Measurements from ENCODE around the gene PIP4K2A.
A peak's percentile ranks its signal among the peaks of the same experiment; 100 is the strongest.

The PIP4K2A gene

DNA sequence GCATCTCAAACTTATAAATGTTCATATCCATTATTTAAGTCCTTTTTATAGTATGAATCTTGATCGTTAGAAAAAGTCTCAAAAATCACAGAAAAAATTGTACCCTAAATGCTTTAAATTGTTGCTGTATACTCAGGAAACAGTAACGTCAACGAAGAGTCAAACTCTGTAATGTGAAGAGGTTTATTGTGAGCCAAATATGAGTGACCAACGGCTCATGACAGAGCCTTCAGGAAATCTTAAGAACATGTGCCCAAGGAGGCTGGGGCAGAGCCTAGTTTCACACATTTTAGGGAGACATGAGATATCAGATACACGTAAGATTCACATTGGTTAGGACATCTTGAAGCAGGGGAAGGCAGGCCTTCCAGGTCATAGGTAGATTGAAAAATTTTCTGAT lies 86.1 kb downstream of the PIP4K2A start:
- no peak overlapping the region for H3K27ac ChIP-seq
- TF ChIP-seq ZFX (IDR thresholded peaks at IDR 0.05; ENCODE audit: borderline replicate concordance): no peak
- TF ChIP-seq, protein P1, sequence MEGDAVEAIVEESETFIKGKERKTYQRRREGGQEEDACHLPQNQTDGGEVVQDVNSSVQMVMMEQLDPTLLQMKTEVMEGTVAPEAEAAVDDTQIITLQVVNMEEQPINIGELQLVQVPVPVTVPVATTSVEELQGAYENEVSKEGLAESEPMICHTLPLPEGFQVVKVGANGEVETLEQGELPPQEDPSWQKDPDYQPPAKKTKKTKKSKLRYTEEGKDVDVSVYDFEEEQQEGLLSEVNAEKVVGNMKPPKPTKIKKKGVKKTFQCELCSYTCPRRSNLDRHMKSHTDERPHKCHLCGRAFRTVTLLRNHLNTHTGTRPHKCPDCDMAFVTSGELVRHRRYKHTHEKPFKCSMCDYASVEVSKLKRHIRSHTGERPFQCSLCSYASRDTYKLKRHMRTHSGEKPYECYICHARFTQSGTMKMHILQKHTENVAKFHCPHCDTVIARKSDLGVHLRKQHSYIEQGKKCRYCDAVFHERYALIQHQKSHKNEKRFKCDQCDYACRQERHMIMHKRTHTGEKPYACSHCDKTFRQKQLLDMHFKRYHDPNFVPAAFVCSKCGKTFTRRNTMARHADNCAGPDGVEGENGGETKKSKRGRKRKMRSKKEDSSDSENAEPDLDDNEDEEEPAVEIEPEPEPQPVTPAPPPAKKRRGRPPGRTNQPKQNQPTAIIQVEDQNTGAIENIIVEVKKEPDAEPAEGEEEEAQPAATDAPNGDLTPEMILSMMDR (IDR thresholded peaks at IDR 0.05): no peak

DNA sequence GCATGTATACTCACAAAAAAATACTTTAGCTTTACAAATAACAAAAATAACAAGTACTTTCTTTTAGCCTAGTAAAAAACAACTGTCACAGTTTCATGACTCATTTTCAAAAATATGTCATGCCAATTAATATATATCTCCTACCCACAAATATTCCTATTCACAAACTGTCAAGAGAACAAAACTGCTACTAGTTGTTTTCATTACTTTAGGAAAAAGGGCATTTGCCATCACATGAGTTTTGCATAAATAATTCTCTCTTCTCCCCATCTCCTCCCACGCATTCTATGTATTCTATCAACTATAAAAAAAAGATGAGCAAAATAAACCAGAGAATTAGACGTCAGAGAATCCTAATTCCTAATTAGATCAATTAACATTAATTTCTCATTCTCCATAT lies 87.6 kb downstream of the PIP4K2A start:
- H3K27ac ChIP-seq: no peak overlapping the region
- TF ChIP-seq, protein P1 (IDR thresholded peaks at IDR 0.05): no peak
- no peak for TF ChIP-seq ZFX (IDR thresholded peaks at IDR 0.05; ENCODE audit: borderline replicate concordance)

DNA sequence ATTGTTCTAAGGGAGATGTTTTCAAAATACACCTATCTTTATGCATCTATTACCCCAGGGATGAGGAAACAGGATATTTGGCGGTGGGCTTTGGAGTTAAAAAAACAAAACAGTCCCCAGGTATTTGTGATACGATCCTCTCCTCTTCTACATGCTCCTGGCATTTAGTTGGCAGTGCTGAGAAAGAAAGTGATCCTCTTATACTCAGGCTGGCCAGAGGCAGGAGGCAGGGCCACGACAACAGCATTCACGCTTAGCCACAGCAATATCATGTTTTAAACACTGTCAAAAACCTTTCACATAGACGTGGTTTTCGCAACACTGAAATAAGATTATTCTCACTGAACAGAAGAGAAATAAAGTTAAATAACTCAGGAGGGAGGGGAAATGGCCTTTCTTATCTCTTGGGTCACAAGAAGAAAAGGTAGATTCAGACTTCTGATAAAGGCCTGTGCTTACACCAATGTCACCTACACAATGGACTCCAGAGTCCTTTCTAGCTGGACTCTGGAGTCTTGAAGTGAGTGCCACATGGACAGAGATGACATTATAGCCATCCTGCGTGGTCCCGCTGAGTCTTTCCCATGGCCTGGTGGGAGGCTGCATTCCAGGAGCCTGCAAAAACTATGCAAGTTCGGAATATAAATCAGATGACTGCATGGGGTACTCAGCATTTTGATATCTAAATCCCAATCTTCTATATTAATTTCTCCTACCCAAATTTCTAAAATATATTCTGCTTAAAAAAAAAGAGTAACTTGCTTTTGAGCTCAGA lies 88.7 kb downstream of the PIP4K2A start:
- no peak for TF ChIP-seq ZFX (IDR thresholded peaks at IDR 0.05; ENCODE audit: borderline replicate concordance)
- TF ChIP-seq, protein P1 (IDR thresholded peaks at IDR 0.05): no peak
- H3K27ac ChIP-seq: no peak overlapping the region

DNA sequence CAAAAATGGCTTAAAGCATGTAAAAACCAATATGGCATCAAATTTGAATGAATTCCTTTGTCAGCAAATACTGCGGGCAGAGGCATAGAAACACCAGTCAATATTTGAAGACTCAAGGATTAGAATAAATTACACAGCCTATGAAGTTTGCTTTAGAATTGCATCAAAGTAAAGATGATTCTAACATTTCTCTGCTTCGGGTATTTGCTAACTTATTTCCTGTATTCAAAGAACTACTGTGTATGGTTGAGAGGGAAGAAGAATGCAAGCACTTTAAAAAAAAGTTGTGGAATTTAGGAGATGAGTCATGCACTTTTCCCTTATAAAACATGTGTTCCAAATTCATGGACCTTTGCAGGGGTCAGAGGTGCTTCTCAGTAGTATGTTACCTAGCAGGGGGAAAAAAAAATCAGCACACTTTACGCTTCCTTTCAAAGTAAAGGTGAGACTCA lies 90.1 kb downstream of the PIP4K2A start:
- no peak overlapping the region for H3K27ac ChIP-seq
- TF ChIP-seq, protein P1 (IDR thresholded peaks at IDR 0.05): no peak
- TF ChIP-seq ZFX (IDR thresholded peaks at IDR 0.05; ENCODE audit: borderline replicate concordance): no peak

DNA sequence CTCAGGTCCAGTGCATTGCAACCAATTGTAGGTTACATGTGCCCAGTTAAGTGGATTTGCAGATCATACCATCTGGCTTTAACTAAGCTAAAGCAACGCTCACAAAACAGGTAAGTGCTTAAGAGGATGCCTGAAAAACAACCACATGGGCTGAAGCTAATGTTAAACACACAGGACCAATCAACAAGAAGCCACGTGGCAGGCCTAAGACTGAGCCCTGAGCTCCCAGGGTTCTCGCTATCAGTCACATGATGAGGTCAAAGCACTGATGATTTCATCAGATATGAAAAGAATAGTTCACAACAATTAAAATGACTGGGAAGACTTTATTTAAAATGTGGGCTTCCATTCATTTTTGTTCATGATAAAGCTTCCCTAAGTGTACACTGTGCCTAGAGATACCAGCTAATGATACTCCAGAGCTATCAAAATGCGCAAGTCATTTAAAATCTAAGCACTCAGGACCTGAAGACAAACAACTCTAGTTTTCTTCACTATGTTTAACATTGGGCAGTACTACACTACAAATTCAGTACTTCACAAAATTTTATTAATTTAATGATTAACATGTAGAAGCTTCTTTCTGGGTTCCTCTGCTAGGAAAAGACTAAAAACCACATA lies 90.6 kb downstream of the PIP4K2A start:
- H3K27ac ChIP-seq: no peak overlapping the region
- TF ChIP-seq, protein P1 (IDR thresholded peaks at IDR 0.05): no peak
- TF ChIP-seq ZFX (IDR thresholded peaks at IDR 0.05; ENCODE audit: borderline replicate concordance): no peak

DNA sequence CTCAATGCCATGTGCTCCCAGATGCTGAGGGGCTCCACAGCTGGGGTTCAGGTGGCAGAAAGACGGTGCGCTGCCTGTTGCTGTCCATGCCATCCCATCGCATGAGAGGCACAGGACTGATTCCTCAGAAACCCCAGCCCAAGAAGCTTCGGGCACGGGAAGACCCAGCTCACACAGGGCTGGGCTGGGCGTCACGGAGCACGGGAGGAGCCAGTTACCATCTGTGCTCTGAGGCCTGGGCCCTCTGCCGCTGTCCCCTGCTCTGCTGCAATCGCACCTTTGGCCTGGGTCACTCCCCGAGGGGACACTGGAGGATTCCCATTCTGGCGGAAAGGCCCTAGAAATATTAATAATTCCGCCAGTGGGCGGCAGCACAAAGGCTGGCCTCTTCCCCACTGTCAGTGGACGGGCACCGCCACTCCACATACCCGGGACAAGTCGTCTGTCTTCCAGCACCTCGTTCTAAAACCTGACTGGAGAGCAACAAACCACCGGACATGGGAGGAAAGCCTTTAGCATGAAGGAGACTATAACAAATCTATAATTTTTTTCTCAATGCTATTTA lies 92.1 kb downstream of the PIP4K2A start:
- TF ChIP-seq, protein P1 (IDR thresholded peaks at IDR 0.05): 0 out of 2 replicates have a peak, but pooled peaks have one; percentile 11
- TF ChIP-seq ZFX (IDR thresholded peaks at IDR 0.05; ENCODE audit: borderline replicate concordance): no peak
- no peak overlapping the region for H3K27ac ChIP-seq

DNA sequence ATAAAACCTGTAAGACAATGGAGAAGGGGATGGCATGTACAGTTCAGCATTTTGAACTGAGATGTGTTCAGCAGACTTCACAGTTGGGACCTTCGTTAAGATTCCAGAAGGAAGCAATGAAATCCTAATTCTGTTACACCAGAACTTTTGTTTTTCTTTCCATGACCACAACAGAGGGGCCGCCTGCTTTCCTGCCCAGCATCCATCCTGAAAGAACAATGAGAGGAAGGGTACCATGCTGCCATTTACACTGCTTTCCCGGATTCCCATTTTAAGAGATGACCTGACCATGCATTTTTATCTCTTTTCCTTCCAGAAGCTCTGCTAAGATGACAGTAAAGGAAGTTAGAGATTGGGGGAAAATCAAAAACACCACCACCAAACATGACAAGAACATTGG lies 92.7 kb downstream of the PIP4K2A start:
- no peak overlapping the region for H3K27ac ChIP-seq
- TF ChIP-seq ZFX (IDR thresholded peaks at IDR 0.05; ENCODE audit: borderline replicate concordance): no peak
- TF ChIP-seq, protein P1 (IDR thresholded peaks at IDR 0.05): no peak

Measured in 22Rv1 (cell line).